Neural cell (in vitro differentiated cells): ENCODE results near the gene NRARP. TPM values are rescaled to one million over a fixed set of nuclear protein-coding genes. Genes with fewer than 3 reads are reported as not detected.

Experiments used
- H2AFZ ChIP-seq: fragments of 200-600, 300-800 bp; sonication (generic), shearing (Covaris generic); 2 replicates; pipeline ENCODE4 v1.6.0; 2014; ENCODE audit warnings: low read depth, mild to moderate bottlenecking, antibody characterized with exemption, low read length, moderate library complexity
- H3F3A ChIP-seq: fragments of 200-600 bp; shearing (Covaris generic); 2 replicates; pipeline ENCODE4 v1.6.1; 2016; ENCODE audit warnings: mild to moderate bottlenecking, moderate library complexity, mixed read lengths, antibody characterized with exemption, low read length; ENCODE audit not compliant: insufficient read depth, poor library complexity, severe bottlenecking
- H3K27ac ChIP-seq: fragments of 200-600, 300-800 bp; sonication (generic), shearing (Covaris generic); 2 replicates; pipeline ENCODE4 v1.5.1; 2014; ENCODE audit warnings: mild to moderate bottlenecking, low read length, moderate library complexity
- H3K27me3 ChIP-seq: fragments of 300-800, 200-600 bp; sonication (generic), shearing (Covaris generic); 2 replicates; pipeline ENCODE4 v1.6.0; 2014; ENCODE audit warnings: mild to moderate bottlenecking, low read depth, low read length, moderate library complexity; ENCODE audit not compliant: insufficient read depth
- H3K36me3 ChIP-seq: fragments of 300-800, 200-600 bp; sonication (generic), shearing (Covaris generic); 2 replicates; pipeline ENCODE4 v1.5.1; 2014; ENCODE audit warnings: mild to moderate bottlenecking, antibody characterized with exemption, low read length, moderate library complexity; ENCODE audit not compliant: insufficient read depth
- H3K4me2 ChIP-seq: fragments of 300-800, 200-600 bp; sonication (generic), shearing (Covaris generic); 2 replicates; pipeline ENCODE4 v1.6.0; 2014; ENCODE audit warnings: mild to moderate bottlenecking, low read length
- H3K4me3 ChIP-seq: fragments of 300-800, 200-600 bp; sonication (generic), shearing (Covaris generic); 2 replicates; pipeline ENCODE4 v1.5.1; 2014; ENCODE audit warnings: mild to moderate bottlenecking, low read length, moderate library complexity
- H3K79me2 ChIP-seq: fragments of 200-600 bp; shearing (Covaris generic); replicated peaks from 2 replicates; pipeline ENCODE4 v1.6.0; 2014; ENCODE audit warnings: mild to moderate bottlenecking, low read length, moderate library complexity; ENCODE audit not compliant: insufficient read depth
- H3K9ac ChIP-seq: fragments of 300-800, 200-600 bp; sonication (generic), shearing (Covaris generic); 2 replicates; pipeline ENCODE4 v1.6.1; 2016; ENCODE audit warnings: mild to moderate bottlenecking, low read length, mixed read lengths
- H3K9me2 ChIP-seq: fragments of 200-600 bp; shearing (Covaris generic); 2 replicates; pipeline ENCODE4 v1.6.1; 2016; ENCODE audit warnings: mild to moderate bottlenecking, low read length, mixed read lengths; ENCODE audit not compliant: insufficient read depth
- H3K9me3 ChIP-seq: fragments of 200-600, 300-800 bp; sonication (generic), shearing (Covaris generic); 2 replicates; pipeline ENCODE4 v1.6.1; 2016; ENCODE audit warnings: mild to moderate bottlenecking, mixed run types, low read length, moderate library complexity, mixed read lengths
- H4K20me1 ChIP-seq: fragments of 200-600 bp; shearing (Covaris generic); 2 replicates; pipeline ENCODE4 v1.6.1; 2016; ENCODE audit warnings: mild to moderate bottlenecking, mixed run types; ENCODE audit not compliant: insufficient read depth
- CTCF ChIP-seq: fragments of 450-650 bp; IDR thresholded peaks from 2 replicates; pipeline ENCODE4 v1.5.1; 2014; ENCODE audit warnings: antibody characterized with exemption, mild to moderate bottlenecking, moderate library complexity; ENCODE audit not compliant: poor library complexity, severe bottlenecking
- EP300 ChIP-seq: fragments of 450-650 bp; conservative IDR thresholded peaks from 2 replicates; pipeline ENCODE4 v1.6.1; 2014; ENCODE audit warnings: antibody characterized with exemption, mild to moderate bottlenecking, moderate library complexity; ENCODE audit not compliant: poor library complexity, severe bottlenecking
- EZH2 ChIP-seq: fragments of 200-600, 300-800 bp; shearing (Covaris generic), sonication (generic); IDR thresholded peaks from 2 replicates; pipeline ENCODE4 v1.6.1; 2014; ENCODE audit warnings: antibody characterized with exemption, low read length, borderline replicate concordance, mild to moderate bottlenecking; ENCODE audit not compliant: insufficient read depth, poor library complexity, severe bottlenecking
- RAD21 ChIP-seq: fragments of 450-650 bp; conservative IDR thresholded peaks from 2 replicates; pipeline ENCODE4 v1.6.1; 2014; ENCODE audit warnings: antibody characterized with exemption, mild to moderate bottlenecking, moderate library complexity
- TAF1 ChIP-seq: IDR thresholded peaks from 2 replicates; pipeline ENCODE4 v1.6.1; 2012; ENCODE audit warnings: low read depth
- polyA plus RNA-seq: library from polyadenylated mRNA; depleted of rRNA; stranded (reverse); fragments of >200 nt; gene quantifications from 2 replicates; pipeline ENCODE4 v1.2.3, GENCODE V29; 2014
- TF ChIP-seq, protein P1 (sequence below): IDR thresholded peaks from 2 replicates; pipeline ENCODE4 v1.6.1; 2012; ENCODE audit warnings: borderline replicate concordance

The NRARP gene
- polyA plus RNA-seq, 1 donor from 2014 or later = 2.3 TPM

GRCh38 chr9:137299203-137299565 is 2.9 kb downstream of the NRARP start:
- Histone ChIP-seq H3F3A (no peaks in the 10 kb centered on the region), H3K4me3 (no peak overlapping the region), H3K9me2 (no peaks in the 10 kb centered on the region), H4K20me1 (no peaks in the 10 kb centered on the region), H3K79me2 (peaks cover 4% of the 10 kb centered on the region), H3K36me3 (no peaks in the 10 kb centered on the region), H2AFZ (no peak overlapping the region), H3K4me2 (no peak overlapping the region), H3K9ac (no peak overlapping the region), H3K27ac (no peak overlapping the region), H3K27me3 (no peaks in the 10 kb centered on the region), H3K9me3 (no peaks in the 10 kb centered on the region)
- TF ChIP-seq, protein P1, sequence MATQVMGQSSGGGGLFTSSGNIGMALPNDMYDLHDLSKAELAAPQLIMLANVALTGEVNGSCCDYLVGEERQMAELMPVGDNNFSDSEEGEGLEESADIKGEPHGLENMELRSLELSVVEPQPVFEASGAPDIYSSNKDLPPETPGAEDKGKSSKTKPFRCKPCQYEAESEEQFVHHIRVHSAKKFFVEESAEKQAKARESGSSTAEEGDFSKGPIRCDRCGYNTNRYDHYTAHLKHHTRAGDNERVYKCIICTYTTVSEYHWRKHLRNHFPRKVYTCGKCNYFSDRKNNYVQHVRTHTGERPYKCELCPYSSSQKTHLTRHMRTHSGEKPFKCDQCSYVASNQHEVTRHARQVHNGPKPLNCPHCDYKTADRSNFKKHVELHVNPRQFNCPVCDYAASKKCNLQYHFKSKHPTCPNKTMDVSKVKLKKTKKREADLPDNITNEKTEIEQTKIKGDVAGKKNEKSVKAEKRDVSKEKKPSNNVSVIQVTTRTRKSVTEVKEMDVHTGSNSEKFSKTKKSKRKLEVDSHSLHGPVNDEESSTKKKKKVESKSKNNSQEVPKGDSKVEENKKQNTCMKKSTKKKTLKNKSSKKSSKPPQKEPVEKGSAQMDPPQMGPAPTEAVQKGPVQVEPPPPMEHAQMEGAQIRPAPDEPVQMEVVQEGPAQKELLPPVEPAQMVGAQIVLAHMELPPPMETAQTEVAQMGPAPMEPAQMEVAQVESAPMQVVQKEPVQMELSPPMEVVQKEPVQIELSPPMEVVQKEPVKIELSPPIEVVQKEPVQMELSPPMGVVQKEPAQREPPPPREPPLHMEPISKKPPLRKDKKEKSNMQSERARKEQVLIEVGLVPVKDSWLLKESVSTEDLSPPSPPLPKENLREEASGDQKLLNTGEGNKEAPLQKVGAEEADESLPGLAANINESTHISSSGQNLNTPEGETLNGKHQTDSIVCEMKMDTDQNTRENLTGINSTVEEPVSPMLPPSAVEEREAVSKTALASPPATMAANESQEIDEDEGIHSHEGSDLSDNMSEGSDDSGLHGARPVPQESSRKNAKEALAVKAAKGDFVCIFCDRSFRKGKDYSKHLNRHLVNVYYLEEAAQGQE = no peak

DNA sequence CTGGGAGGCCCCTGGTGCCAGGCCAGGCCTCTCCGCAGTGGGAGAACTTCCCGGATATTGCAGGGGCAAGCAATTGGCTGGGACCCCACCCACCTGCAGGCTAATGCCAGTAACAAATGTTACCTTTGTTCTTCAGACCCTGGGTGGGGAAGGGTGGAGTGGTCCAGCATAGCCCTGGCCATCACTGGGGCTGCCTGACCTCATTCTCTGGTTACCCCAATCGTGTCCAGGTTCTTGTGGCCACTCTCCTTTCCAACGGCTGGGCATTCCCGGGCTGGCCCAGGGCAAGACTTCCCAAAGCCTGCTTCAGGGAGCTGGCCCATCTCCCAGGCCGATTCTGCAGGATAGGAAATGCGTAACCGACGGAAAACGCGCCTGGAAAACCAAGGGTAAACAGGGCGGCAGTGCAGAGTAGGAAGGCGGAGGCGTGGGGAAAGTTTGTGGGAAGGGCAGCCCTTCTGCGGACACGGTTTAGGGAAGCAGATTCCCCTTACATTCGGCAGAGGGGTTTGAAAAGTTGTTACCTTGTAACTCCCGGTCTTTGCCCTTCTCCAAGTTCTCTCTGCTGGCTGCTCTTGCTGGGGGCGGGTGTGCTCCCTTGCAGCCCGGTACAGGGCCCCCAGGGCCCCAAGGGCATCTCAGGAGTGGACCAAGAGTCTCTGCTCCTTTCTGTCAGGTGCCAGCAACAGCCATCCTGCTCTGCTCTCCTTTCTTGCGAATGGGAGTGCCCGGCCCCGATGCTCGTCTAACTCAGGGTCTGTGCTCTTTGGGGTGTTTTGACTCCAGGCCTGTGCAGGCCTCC is 3.5 kb downstream of the NRARP start:
- H3K36me3 ChIP-seq = no peaks in the 10 kb centered on the region
- H3K4me3 ChIP-seq = no peak overlapping the region
- H3K9me2 ChIP-seq = no peaks in the 10 kb centered on the region
- TF ChIP-seq TAF1 (no peak), RAD21 (no peak), EZH2 (no peak), CTCF (no peak), EP300 (no peak)
- TF ChIP-seq, protein P1 = no peak
- no peaks in the 10 kb centered on the region for H3K9me3 ChIP-seq
- H3K27me3 ChIP-seq = no peaks in the 10 kb centered on the region
- no peak overlapping the region for H3K9ac ChIP-seq
- H2AFZ ChIP-seq = no peak overlapping the region
- no peak overlapping the region for H3K4me2 ChIP-seq
- H3K27ac ChIP-seq = no peak overlapping the region
- H3K79me2 ChIP-seq = peaks cover 4% of the 10 kb centered on the region
- no peaks in the 10 kb centered on the region for H4K20me1 ChIP-seq
- H3F3A ChIP-seq = no peaks in the 10 kb centered on the region
